ENCODE measurements around the gene KMT2E.

The KMT2E gene

DNA sequence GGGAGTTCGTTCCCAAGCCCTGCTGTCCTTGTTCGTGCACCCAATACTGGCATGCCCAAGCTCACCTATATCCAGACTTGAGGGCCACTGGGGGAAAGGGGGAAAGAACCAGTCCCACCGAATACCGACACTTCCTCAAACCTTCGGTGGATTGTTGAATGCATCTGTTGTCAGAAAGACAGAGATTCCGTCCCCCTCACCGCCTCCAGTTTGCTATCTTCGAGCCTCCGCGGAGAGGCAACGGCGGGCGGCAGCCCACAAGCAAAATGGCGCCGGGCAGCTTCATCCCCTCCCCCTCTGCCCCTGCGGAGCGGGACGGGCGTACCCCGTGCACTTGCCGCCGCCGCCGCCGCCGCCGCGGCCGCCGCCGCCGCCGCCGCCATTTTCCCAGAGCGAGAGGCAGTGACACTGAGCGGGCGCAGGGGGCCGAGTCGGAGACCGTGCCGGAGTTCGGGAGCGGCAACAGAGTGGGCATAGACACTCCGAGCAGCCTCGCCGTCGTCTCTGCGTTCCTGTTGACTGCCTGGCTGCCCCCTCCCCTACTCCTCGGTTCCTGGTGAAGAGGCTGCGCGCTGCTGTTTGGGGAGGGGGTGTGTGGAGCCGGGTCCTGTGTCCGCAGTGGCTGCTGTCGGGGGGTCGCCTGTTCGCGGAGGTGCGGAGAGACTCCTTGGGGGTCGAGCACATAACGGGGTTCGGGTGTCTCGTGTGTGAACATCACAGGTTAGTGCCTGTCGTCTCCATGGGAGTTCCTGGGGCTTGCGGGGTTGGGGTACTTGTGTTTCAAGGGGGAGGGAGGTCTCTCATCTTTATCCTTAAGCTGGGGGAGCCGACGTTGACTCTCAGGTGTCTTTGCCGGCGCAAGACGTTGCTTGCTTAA is at the start of gene KMT2E:
Gene KMT2E, plus strand, starts transcription at position 390 of the 877 bp plus-strand sequence. CDS start 26,748 bp downstream, outside the sequence.
- H3K4me1 ChIP-seq (ENCODE audit: control insufficient read depth in 1 of 2, insufficient read depth in 1 of 2, low read depth in 1 of 2, low read length in 1 of 2): peaks cover 56 to 69% of the 10 kb centered on the region in 2 experiments
- H3K27me3 ChIP-seq: no peaks in the 10 kb centered on the region
- TF ChIP-seq, protein P1, sequence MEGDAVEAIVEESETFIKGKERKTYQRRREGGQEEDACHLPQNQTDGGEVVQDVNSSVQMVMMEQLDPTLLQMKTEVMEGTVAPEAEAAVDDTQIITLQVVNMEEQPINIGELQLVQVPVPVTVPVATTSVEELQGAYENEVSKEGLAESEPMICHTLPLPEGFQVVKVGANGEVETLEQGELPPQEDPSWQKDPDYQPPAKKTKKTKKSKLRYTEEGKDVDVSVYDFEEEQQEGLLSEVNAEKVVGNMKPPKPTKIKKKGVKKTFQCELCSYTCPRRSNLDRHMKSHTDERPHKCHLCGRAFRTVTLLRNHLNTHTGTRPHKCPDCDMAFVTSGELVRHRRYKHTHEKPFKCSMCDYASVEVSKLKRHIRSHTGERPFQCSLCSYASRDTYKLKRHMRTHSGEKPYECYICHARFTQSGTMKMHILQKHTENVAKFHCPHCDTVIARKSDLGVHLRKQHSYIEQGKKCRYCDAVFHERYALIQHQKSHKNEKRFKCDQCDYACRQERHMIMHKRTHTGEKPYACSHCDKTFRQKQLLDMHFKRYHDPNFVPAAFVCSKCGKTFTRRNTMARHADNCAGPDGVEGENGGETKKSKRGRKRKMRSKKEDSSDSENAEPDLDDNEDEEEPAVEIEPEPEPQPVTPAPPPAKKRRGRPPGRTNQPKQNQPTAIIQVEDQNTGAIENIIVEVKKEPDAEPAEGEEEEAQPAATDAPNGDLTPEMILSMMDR (IDR thresholded peaks at IDR 0.05): peak; percentile 78

GRCh38 chr7:104964626-104965236 is 49.3 kb upstream of the KMT2E start:
- Histone ChIP-seq H3K36me3 (no peaks in the 10 kb centered on the region), H3K4me1 (ENCODE audit: control insufficient read depth in 1 of 2, insufficient read depth in 1 of 2, low read depth in 1 of 2, low read length in 1 of 2) (peaks cover 43 to 46% of the 10 kb centered on the region in 2 experiments), H3K27ac (peak overlapping the region; percentile 89), H3K27me3 (no peaks in the 10 kb centered on the region), H3K4me3 (ENCODE audit: low read depth in 1 of 2, low read length in 1 of 2) (no peak overlapping the region), H3K9me3 (no peaks in the 10 kb centered on the region)
- TF ChIP-seq, protein P1 (IDR thresholded peaks at IDR 0.05): no peak

More for the DNA sequence above, at the start of gene KMT2E:
- Histone ChIP-seq H3K27ac (peak within 1 kb of the TSS; percentile 99), H3K4me3 (ENCODE audit: low read depth in 1 of 2, low read length in 1 of 2) (peak within 1 kb of the TSS; percentile 79 to 99), H3K9me3 (no peaks in the 10 kb centered on the region), H3K36me3 (no peaks in the 10 kb centered on the region)

DNA sequence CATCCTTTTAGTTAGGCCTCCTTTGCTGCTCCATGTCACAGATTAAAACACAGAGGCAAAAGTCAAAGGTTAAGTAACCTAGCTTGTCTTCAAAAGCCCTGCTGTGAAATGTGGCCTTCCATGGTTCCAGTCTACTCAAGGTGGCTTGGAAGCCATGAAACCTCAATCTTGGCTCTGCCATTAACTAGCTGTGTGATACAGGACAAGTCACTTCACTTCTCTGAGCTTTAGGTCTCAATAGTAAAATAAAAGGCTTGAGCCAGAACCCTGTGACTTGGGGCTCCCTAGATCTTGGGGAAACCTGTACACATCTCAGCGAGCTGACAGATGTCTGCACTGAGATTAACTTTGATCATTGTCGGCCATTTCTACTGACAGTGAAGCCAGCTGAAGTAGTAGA is 48.0 kb upstream of the KMT2E start:
- H3K27me3 ChIP-seq: no peaks in the 10 kb centered on the region
- H3K27ac ChIP-seq: no peak overlapping the region
- H3K4me1 ChIP-seq (ENCODE audit: control insufficient read depth in 1 of 2, insufficient read depth in 1 of 2, low read depth in 1 of 2, low read length in 1 of 2): peaks cover 35% of the 10 kb centered on the region in 2 experiments
- H3K9me3 ChIP-seq: no peaks in the 10 kb centered on the region
- H3K4me3 ChIP-seq (ENCODE audit: low read depth in 1 of 2, low read length in 1 of 2): no peak overlapping the region
- H3K36me3 ChIP-seq: no peaks in the 10 kb centered on the region
- TF ChIP-seq, protein P1 (IDR thresholded peaks at IDR 0.05): no peak

GRCh38 chr7:104967088-104967487 is 46.9 kb upstream of the KMT2E start:
- Histone ChIP-seq H3K4me1 (ENCODE audit: control insufficient read depth in 1 of 2, insufficient read depth in 1 of 2, low read depth in 1 of 2, low read length in 1 of 2) (peaks cover 25% of the 10 kb centered on the region in 2 experiments), H3K27me3 (no peaks in the 10 kb centered on the region), H3K4me3 (ENCODE audit: low read depth in 1 of 2, low read length in 1 of 2) (no peak overlapping the region), H3K27ac (no peak overlapping the region), H3K9me3 (no peaks in the 10 kb centered on the region), H3K36me3 (no peaks in the 10 kb centered on the region)
- TF ChIP-seq, protein P1 (IDR thresholded peaks at IDR 0.05): no peak

DNA sequence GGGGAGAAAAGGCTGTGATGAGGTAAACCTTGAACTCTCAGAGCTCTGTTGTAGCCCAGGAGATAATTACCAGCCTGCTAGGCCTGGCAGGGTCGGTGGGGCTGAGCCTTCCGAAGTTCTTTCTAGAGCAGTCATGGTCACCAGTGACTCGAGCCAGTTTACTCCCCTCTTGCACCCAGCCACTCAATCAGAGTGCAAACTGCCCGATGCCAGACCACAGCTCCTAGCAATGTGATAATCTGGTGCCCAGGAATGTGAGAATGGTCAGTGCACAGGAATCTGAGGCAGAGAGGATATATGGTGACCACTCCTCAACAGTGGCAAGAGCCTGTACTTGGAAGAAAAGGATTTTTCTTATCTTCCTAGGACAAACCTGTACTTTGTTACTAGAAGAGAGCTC is 46.4 kb upstream of the KMT2E start:
- Histone ChIP-seq H3K9me3 (no peaks in the 10 kb centered on the region), H3K36me3 (no peaks in the 10 kb centered on the region), H3K4me3 (ENCODE audit: low read depth in 1 of 2, low read length in 1 of 2) (no peak overlapping the region), H3K27ac (no peak overlapping the region), H3K27me3 (no peaks in the 10 kb centered on the region), H3K4me1 (ENCODE audit: control insufficient read depth in 1 of 2, insufficient read depth in 1 of 2, low read depth in 1 of 2, low read length in 1 of 2) (peaks cover 20% of the 10 kb centered on the region in 2 experiments)
- TF ChIP-seq, protein P1 (IDR thresholded peaks at IDR 0.05): no peak

Data from neutrophil (primary cell).